CD4-positive, alpha-beta T cell treated with Interferon alpha-2 for 1 hour (primary cell): ENCODE data around the gene PHRF1.

ENCODE experiments used
- DNase-seq, 2 donors: peaks; one replicate each; pipeline ENCODE4 v3.0.0-alpha.2; 2020 to 2022

PHRF1 gene

GRCh38 chr11:659532-660085 is 83.3 kb downstream of the PHRF1 start:
- DNase-seq = no peak

- DNase-seq = no peak
Observed at GRCh38 chr11:660281-660680, 84.0 kb downstream of the PHRF1 start.

DNA sequence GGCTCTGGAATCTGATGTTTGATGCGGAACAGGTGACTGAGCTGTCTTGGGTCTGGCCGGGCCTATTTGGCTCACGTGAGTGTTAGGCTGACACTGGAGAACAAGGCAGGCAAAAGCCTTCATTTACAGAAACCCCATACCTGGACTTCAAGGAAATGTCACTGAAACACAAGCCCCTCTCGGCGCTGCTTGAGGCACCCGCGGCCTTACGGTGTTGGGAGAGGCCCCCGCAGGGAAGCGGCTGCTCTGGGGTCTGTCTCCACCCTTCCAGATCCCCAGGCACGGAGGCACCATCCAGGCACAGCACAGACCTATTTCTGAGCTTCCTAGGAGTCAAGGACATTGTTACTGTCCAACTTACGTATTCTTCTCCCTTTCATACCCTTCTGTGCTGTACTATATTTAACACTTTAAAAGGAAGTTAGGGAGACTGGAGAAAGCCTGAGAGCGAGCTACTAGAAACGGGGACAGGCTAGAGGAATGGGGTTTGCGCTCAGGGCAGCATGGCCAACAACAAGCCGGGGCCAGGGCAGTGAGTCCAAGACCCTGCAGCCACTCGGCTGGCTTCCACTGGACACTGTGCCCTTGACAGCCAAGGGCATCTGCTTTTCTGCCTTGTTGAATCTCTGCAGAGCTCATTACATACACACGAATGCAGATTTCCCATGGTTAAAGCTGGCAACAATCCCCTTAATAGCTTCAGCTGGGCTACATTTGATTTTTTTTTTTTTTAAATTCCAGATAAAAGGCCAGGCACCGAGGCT is 84.6 kb downstream of the PHRF1 start:
- no peak for DNase-seq
